Islet of Langerhans (tissue), 1 donor: Measurements from ENCODE around the gene LRMDA.

Experiments used
- FAIRE-seq: peaks from one replicate; lab custom pipeline; 2011; peaks lifted over from hg19 to GRCh38; lab: Jason Lieb, UNC

The LRMDA gene

GRCh38 chr10:76454506-76455140, 1023.2 kb downstream of the LRMDA start:
- no peak for FAIRE-seq

- no peak for FAIRE-seq
These were observed 1024.8 kb downstream of the LRMDA start for GRCh38 chr10:76456197-76456596.

GRCh38 chr10:76459016-76459730, 1027.7 kb downstream of the LRMDA start:
- no peak for FAIRE-seq

GRCh38 chr10:76461024-76461423, 1029.6 kb downstream of the LRMDA start:
- FAIRE-seq: no peak

- no peak for FAIRE-seq
These were observed 1031.7 kb downstream of the LRMDA start for GRCh38 chr10:76463111-76463510.

GRCh38 chr10:76466836-76467503, 1035.5 kb downstream of the LRMDA start:
- no peak for FAIRE-seq

GRCh38 chr10:76469675-76470074, 1038.3 kb downstream of the LRMDA start:
- no peak for FAIRE-seq

- FAIRE-seq: no peak
These were observed 1047.8 kb downstream of the LRMDA start for GRCh38 chr10:76479103-76479790.

- no peak for FAIRE-seq
These were observed 1049.8 kb downstream of the LRMDA start for GRCh38 chr10:76481178-76481577.

- FAIRE-seq: no peak
These were observed 1056.2 kb downstream of the LRMDA start for GRCh38 chr10:76487582-76487981.

- FAIRE-seq: no peak
These were observed 1057.2 kb downstream of the LRMDA start for GRCh38 chr10:76488602-76489001.

GRCh38 chr10:76491216-76491615, 1059.8 kb downstream of the LRMDA start:
- FAIRE-seq: no peak

GRCh38 chr10:76492026-76492425, 1060.6 kb downstream of the LRMDA start:
- FAIRE-seq: no peak

- FAIRE-seq: no peak
These were observed 1061.5 kb downstream of the LRMDA start for GRCh38 chr10:76492678-76493472.

- no peak for FAIRE-seq
These were observed 1066.2 kb downstream of the LRMDA start for GRCh38 chr10:76497666-76498065.

GRCh38 chr10:76504823-76505222, 1073.4 kb downstream of the LRMDA start:
- FAIRE-seq: no peak

GRCh38 chr10:76509446-76509845, 1078.0 kb downstream of the LRMDA start:
- no peak for FAIRE-seq

- no peak for FAIRE-seq
These were observed 1082.9 kb downstream of the LRMDA start for GRCh38 chr10:76514321-76514720.

- no peak for FAIRE-seq
These were observed 1083.4 kb downstream of the LRMDA start for GRCh38 chr10:76514869-76515268.

GRCh38 chr10:76522547-76522946, 1091.1 kb downstream of the LRMDA start:
- no peak for FAIRE-seq

- FAIRE-seq: no peak
These were observed 1091.8 kb downstream of the LRMDA start for GRCh38 chr10:76523246-76523645.

- no peak for FAIRE-seq
These were observed 1092.4 kb downstream of the LRMDA start for GRCh38 chr10:76523791-76524351.
